Measurements from ENCODE around the gene MFAP3.

MFAP3 gene

DNA sequence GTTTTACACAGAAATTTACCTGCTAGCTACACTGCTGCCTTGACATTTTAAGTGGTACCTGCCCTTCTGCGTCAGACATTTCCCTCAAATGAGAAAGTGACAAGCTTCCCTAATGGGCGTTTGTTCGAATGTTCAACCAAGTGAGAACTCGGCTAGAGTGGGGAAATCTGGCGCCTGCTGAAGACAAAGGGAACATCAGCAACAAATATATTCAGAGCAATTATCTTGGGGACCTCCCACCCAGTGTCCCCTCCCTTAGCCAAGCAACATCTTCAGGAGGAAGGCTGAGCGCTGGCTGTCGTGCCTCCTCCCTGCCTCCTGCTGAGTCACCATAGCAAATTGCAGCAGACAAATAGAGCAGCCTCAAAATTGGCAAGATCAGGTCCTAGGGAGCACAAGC is 57.1 kb downstream of the MFAP3 start:
- DNase-seq, result peak; percentile 32

DNA sequence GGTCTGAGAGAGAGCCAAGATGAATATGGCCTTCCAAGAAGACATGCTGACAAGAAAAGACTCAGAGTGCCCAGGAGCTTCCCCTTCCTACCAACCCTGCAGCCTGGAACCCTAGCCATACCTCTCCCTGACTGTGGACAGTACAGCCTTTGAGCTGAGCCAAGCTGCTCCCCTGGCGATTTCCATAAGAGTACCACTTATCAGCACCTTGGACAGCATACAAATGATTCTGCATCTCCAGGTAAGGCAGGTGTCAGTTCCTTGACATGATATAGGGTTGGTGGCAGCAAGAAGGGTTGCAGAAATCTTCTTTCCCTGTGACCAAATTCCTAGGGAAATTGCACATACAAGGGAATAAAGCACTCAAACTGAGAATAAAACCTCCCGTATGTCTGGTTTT is 58.3 kb downstream of the MFAP3 start:
- DNase-seq, result no peak

- DNase-seq, result no peak
These were observed 59.7 kb downstream of the MFAP3 start for GRCh38 chr5:154098465-154098864.

DNA sequence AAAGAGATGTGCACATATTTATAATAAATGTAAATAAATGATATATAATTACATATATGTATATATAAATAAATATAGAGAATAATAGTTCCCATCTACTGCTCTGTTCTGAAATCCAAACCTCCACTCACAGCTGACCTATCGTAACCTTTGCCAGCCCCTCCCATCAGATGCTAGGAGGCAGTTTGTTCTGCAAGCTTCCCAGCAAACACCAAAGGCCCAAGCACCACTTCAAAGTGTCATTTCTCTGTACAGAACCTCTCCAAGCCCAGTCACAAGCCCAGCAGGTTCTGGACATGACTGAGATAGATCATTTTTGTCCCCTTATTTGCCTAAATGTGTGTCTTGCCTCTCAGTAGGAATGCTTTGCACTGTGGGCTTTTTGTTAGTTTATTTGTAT is 62.4 kb downstream of the MFAP3 start:
- DNase-seq, result peak; percentile 43

DNA sequence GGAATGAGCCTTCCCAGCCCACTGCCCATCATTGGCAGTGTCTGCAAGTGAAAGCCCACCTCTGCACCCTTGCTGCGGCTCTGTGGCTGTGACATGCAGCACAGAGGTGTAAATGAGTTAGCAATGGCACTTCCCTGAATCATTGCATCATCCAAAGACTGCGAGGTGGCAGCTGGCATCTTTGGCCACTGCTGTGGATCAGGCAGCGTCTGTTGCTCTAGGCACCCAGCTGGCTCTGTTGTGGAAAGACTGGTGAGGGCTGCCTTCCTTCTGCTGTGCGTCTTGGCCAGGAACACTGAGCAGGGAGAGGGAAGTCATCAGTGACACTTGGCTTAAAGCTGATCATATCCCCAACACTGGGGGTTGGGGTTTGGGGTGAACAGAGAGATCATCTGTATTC is 64.5 kb downstream of the MFAP3 start:
- DNase-seq, result no peak
